Common myeloid progenitor, CD34-positive (primary cell): Measurements from ENCODE around the gene COPG2.

Experiments
- CTCF ChIA-PET: fragments of 350-600 bp; sonication (Branson Sonifier 250); formaldehyde crosslinking; loops from one replicate; lab custom pipeline; 2021; ENCODE audit warnings: antibody characterized with exemption; lab: Charles Lee
- POLR2A ChIA-PET: fragments of 350-600 bp; sonication (Branson Sonifier 250); formaldehyde crosslinking; loops from one replicate; lab custom pipeline; 2021; ENCODE audit warnings: antibody characterized with exemption; lab: Charles Lee
- DNase-seq, 3 donors: peaks; one replicate each; pipeline versions ENCODE4 v3.0.0 to v3.0.0-alpha.2; 2013
- H3K27ac ChIP-seq, 2 experiments: 1 replicate in 1 of 2; 2 replicates in 1 of 2; pipeline ENCODE4 v1.7.0; 2013; ENCODE audit warnings: inconsistent platforms in 2 of 2, low read length in 2 of 2, mild to moderate bottlenecking in 2 of 2, low read depth in 1 of 2, moderate library complexity in 1 of 2; ENCODE audit not compliant: severe bottlenecking in 2 of 2, insufficient read depth in 1 of 2, poor library complexity in 1 of 2
- H3K27me3 ChIP-seq, 5 experiments: replicated peaks in 2 of 5; 1 replicate in 3 of 5; 2 replicates in 2 of 5; pipeline versions ENCODE4 v1.6.1 to v1.7.0; 2013; ENCODE audit warnings: low read length in 4 of 5, mild to moderate bottlenecking in 2 of 5, moderate library complexity in 2 of 5, inconsistent platforms in 1 of 5; ENCODE audit not compliant: insufficient read depth in 5 of 5, control insufficient read depth in 4 of 5
- H3K36me3 ChIP-seq, 4 experiments: 1 replicate in 2 of 4; 2 replicates in 2 of 4; pipeline versions ENCODE4 v1.6.1 to v1.7.0; 2013; ENCODE audit warnings: low read length in 3 of 4, control low read depth in 1 of 4, mild to moderate bottlenecking in 1 of 4; ENCODE audit not compliant: control insufficient read depth in 4 of 4, insufficient read depth in 4 of 4
- H3K4me1 ChIP-seq, 4 experiments: 1 replicate in 3 of 4; 2 replicates in 1 of 4; pipeline versions ENCODE4 v1.6.1 to v1.7.1; 2013; ENCODE audit warnings: low read length in 3 of 4, mild to moderate bottlenecking in 3 of 4, control low read depth in 1 of 4, inconsistent platforms in 1 of 4, moderate library complexity in 1 of 4; ENCODE audit not compliant: control insufficient read depth in 4 of 4, insufficient read depth in 4 of 4; ENCODE audit errors: control extremely low read depth in 1 of 4
- H3K4me3 ChIP-seq, 7 experiments: 1 replicate in 4 of 7; 2 replicates in 3 of 7; pipeline versions ENCODE4 v1.5.1 to v1.7.0; 2013; ENCODE audit warnings: mild to moderate bottlenecking in 7 of 7, low read length in 6 of 7, moderate library complexity in 6 of 7, inconsistent platforms in 2 of 7, low read depth in 2 of 7, control low read depth in 1 of 7; ENCODE audit not compliant: insufficient read depth in 4 of 7, control insufficient read depth in 1 of 7; ENCODE audit errors: extremely low read depth in 1 of 7
- H3K9me3 ChIP-seq, 5 experiments: 1 replicate in 4 of 5; 2 replicates in 1 of 5; pipeline versions ENCODE4 v1.6.1 to v1.7.1; 2013; ENCODE audit warnings: low read length in 4 of 5, mild to moderate bottlenecking in 2 of 5, inconsistent platforms in 1 of 5, low read depth in 1 of 5, moderate library complexity in 1 of 5; ENCODE audit not compliant: control insufficient read depth in 4 of 5, insufficient read depth in 2 of 5; ENCODE audit errors: control extremely low read depth in 1 of 5
- WGBS: methylation state at CpG from one replicate; pipeline ENCODE4 v1.1.5; 2013; ENCODE audit not compliant: insufficient coverage; 5-methylcytosine and 5-hydroxymethylcytosine counted together

COPG2 gene

GRCh38 chr7:130639388-130639787 is 29.2 kb downstream of the COPG2 start:
- peaks cover 0 to 2% (median 0%) of the 10 kb centered on the region in 4 experiments for H3K4me1 ChIP-seq
- no peak for DNase-seq
- peaks cover 2 to 18% (median 12%) of the 10 kb centered on the region in 5 experiments for H3K9me3 ChIP-seq
- CTCF ChIA-PET, result no interaction called here
- peaks cover 2 to 24% (median 5%) of the 10 kb centered on the region in 4 experiments for H3K36me3 ChIP-seq
- H3K4me3 ChIP-seq, result no peak overlapping the region
- POLR2A ChIA-PET, result no interaction called here
- WGBS, result 100% methylated on average over 1 of the region's 1 CpG
- no peak overlapping the region for H3K27ac ChIP-seq
- H3K27me3 ChIP-seq, result no peaks in the 10 kb centered on the region

- H3K4me1 ChIP-seq, result no peaks in the 10 kb centered on the region
- no peak overlapping the region for H3K27ac ChIP-seq
- H3K9me3 ChIP-seq, result peaks cover 0 to 21% (median 4%) of the 10 kb centered on the region in 5 experiments
- CTCF ChIA-PET, result no interaction called here
- H3K36me3 ChIP-seq, result peaks cover 0 to 3% (median 1%) of the 10 kb centered on the region in 4 experiments
- no peak overlapping the region for H3K4me3 ChIP-seq
- no peak for DNase-seq
- POLR2A ChIA-PET, result no interaction called here
- H3K27me3 ChIP-seq, result no peaks in the 10 kb centered on the region
Observed at GRCh38 chr7:130632111-130632510, 36.4 kb downstream of the COPG2 start.

GRCh38 chr7:130628901-130629300 is 39.6 kb downstream of the COPG2 start:
- Histone ChIP-seq H3K36me3 (peaks cover 0 to 4% (median 2%) of the 10 kb centered on the region in 4 experiments), H3K4me3 (no peak overlapping the region), H3K9me3 (peaks cover 0 to 25% (median 3%) of the 10 kb centered on the region in 5 experiments), H3K27me3 (no peaks in the 10 kb centered on the region), H3K27ac (no peak overlapping the region), H3K4me1 (no peaks in the 10 kb centered on the region)
- WGBS, result 100% methylated on average over 1 of the region's 1 CpG
- POLR2A ChIA-PET, result interaction anchor here (0.5 kb wide), 1 partner anchor 67 kb away, joined by 4 read pairs; no protein-coding TSS in a partner anchor
- CTCF ChIA-PET, result no interaction called here
- no peak for DNase-seq

- no peak for DNase-seq
- H3K36me3 ChIP-seq, result peaks cover 0 to 6% (median 2%) of the 10 kb centered on the region in 4 experiments
- H3K4me3 ChIP-seq, result no peak overlapping the region
- no peak overlapping the region for H3K27ac ChIP-seq
- no peaks in the 10 kb centered on the region for H3K4me1 ChIP-seq
- POLR2A ChIA-PET, result no interaction called here
- CTCF ChIA-PET, result no interaction called here
- no CpG with 5 or more reads among the region's 4 CpGs for WGBS
- peaks cover 0 to 28% (median 3%) of the 10 kb centered on the region in 5 experiments for H3K9me3 ChIP-seq
- H3K27me3 ChIP-seq, result no peaks in the 10 kb centered on the region
Observed at GRCh38 chr7:130627775-130628174, 40.8 kb downstream of the COPG2 start.

GRCh38 chr7:130622866-130623265 is 45.7 kb downstream of the COPG2 start:
- no peak for DNase-seq
- H3K27ac ChIP-seq, result no peak overlapping the region
- CTCF ChIA-PET, result no interaction called here
- WGBS, result 100% methylated on average over 1 of the region's 2 CpGs
- no peaks in the 10 kb centered on the region for H3K4me1 ChIP-seq
- no peak overlapping the region for H3K4me3 ChIP-seq
- H3K36me3 ChIP-seq, result peaks cover 0 to 11% (median 3%) of the 10 kb centered on the region in 4 experiments
- H3K27me3 ChIP-seq, result no peaks in the 10 kb centered on the region
- POLR2A ChIA-PET, result no interaction called here
- H3K9me3 ChIP-seq, result peaks cover 0 to 9% (median 0%) of the 10 kb centered on the region in 5 experiments

GRCh38 chr7:130615583-130615982 is 53.0 kb downstream of the COPG2 start:
- WGBS, result 100% methylated on average over 1 of the region's 2 CpGs
- Histone ChIP-seq H3K4me1 (no peaks in the 10 kb centered on the region), H3K36me3 (peaks cover 8 to 48% (median 24%) of the 10 kb centered on the region in 4 experiments), H3K4me3 (no peak overlapping the region), H3K27me3 (no peaks in the 10 kb centered on the region), H3K9me3 (no peaks in the 10 kb centered on the region), H3K27ac (no peak overlapping the region)
- POLR2A ChIA-PET, result no interaction called here
- CTCF ChIA-PET, result no interaction called here
- DNase-seq, result no peak

GRCh38 chr7:130614449-130614848 is 54.1 kb downstream of the COPG2 start:
- no CpG with 5 or more reads among the region's 1 CpG for WGBS
- Histone ChIP-seq H3K4me3 (no peak overlapping the region), H3K27ac (no peak overlapping the region), H3K9me3 (no peaks in the 10 kb centered on the region), H3K27me3 (no peaks in the 10 kb centered on the region), H3K4me1 (no peaks in the 10 kb centered on the region), H3K36me3 (peaks cover 13 to 60% (median 31%) of the 10 kb centered on the region in 4 experiments)
- POLR2A ChIA-PET, result no interaction called here
- CTCF ChIA-PET, result no interaction called here
- no peak for DNase-seq
